A549 treated with DMSO at 1 μM for 4 hours (cell line): ENCODE results near the gene TRAPPC11. TPM values are rescaled to one million over a fixed set of nuclear protein-coding genes. Genes with fewer than 3 reads are reported as not detected.

Source experiments
- total RNA-seq: library from RNA; stranded (reverse); fragments of 200-300 nt; extraction: Qiagen RNA extraction; gene quantifications from 5 replicates; pipeline ENCODE4 v1.2.3, GENCODE V29; 2022; ENCODE audit warnings: low read depth

Gene TRAPPC11
- 9.6 to 11.9 TPM (median 11.4 TPM) in 5 replicates for total RNA-seq

GRCh38 chr4:183659029-183659871 is at the start of gene TRAPPC11, which contains the start of gene RWDD4:
TSS of gene TRAPPC11 (plus strand) at chr4:183659293. CDS start at chr4:183663868, 4,575 bp downstream.
TSS of gene RWDD4 (minus strand) at chr4:183659185. CDS start at chr4:183658952, 233 bp downstream.

Other genes with a start within 250 kb of the TRAPPC11 start
- 11.1 to 14.2 TPM (median 11.6 TPM) in 5 replicates for gene CDKN2AIP, start 214.7 kb upstream of the TRAPPC11 start, total RNA-seq
- gene ING2, start 154.2 kb upstream of the TRAPPC11 start, total RNA-seq, result 9.9 to 11.4 TPM (median 10.9 TPM) in 5 replicates
- 16.1 to 19.8 TPM (median 18.2 TPM) in 5 replicates for gene RWDD4, start 108 bp upstream of the TRAPPC11 start, total RNA-seq
- 3.1 to 4.1 TPM (median 3.7 TPM) in 5 replicates for gene STOX2, start 246.0 kb downstream of the TRAPPC11 start, total RNA-seq